Activated B cell treated with CpG ODN at 0.5 μM for 24 hours (primary cell): ENCODE data around the gene MAB21L3. TPM values are rescaled to one million over a fixed set of nuclear protein-coding genes. Genes with fewer than 3 reads are reported as not detected.

Experiments used
- ATAC-seq: fragments of 200-7000 bp; cut with Tn5 transposase; one replicate; pipeline ENCODE4 v1.10.0; 2021; ENCODE audit warnings: low read depth, mild to moderate bottlenecking, moderate library complexity
- CTCF ChIA-PET: fragments of 350-600 bp; sonication (Branson Sonifier 250); formaldehyde crosslinking; loops from one replicate; lab custom pipeline; 2021; ENCODE audit warnings: antibody characterized with exemption; lab: Charles Lee
- POLR2A ChIA-PET: fragments of 350-600 bp; sonication (Branson Sonifier 250); formaldehyde crosslinking; loops from one replicate; lab custom pipeline; 2021; ENCODE audit warnings: antibody characterized with exemption; lab: Charles Lee
- DNase-seq: peaks from one replicate; pipeline ENCODE4 v3.0.0; 2022
- H3K27ac Mint-ChIP-seq: one replicate; pipeline ENCODE4 v1.8.0; 2020; ENCODE audit warnings: mixed read lengths
- H3K27me3 Mint-ChIP-seq: one replicate; pipeline ENCODE4 v1.8.0; 2021; ENCODE audit warnings: mixed read lengths
- H3K36me3 Mint-ChIP-seq: one replicate; pipeline ENCODE4 v1.8.0; 2021; ENCODE audit warnings: low read depth, mixed read lengths
- H3K4me1 Mint-ChIP-seq: one replicate; pipeline ENCODE4 v1.8.0; 2021; ENCODE audit warnings: mixed read lengths
- H3K4me3 Mint-ChIP-seq: one replicate; pipeline ENCODE4 v1.8.0; 2020; ENCODE audit warnings: mild to moderate bottlenecking, mixed read lengths
- H3K9me3 Mint-ChIP-seq: one replicate; pipeline ENCODE4 v1.8.0; 2020; ENCODE audit warnings: mixed read lengths
- CTCF ChIP-seq: fragments of 200-600 bp; IDR thresholded peaks from one replicate; pipeline ENCODE4 v1.8.0; 2022; ENCODE audit warnings: antibody characterized with exemption, mild to moderate bottlenecking
- intact Hi-C: fragments of 100-400 bp; cut with micrococcal nuclease; formaldehyde crosslinking; loops from one replicate; pipeline ENCODE4 v1.15.1; 2024
- total RNA-seq: library from RNA; stranded (reverse); gene quantifications from 2 replicates; pipeline ENCODE4 v1.2.3, GENCODE V29; 2022

The MAB21L3 gene
- total RNA-seq, 1 donor from 2014 or later, result not detected

- no peak for DNase-seq
- POLR2A ChIA-PET, result no interaction called here
- Mint-ChIP-seq H3K27ac (no peak overlapping the region), H3K9me3 (peaks cover 4% of the 10 kb centered on the region), H3K36me3 (no peaks in the 10 kb centered on the region), H3K4me1 (no peaks in the 10 kb centered on the region), H3K4me3 (no peak overlapping the region), H3K27me3 (peaks cover 3% of the 10 kb centered on the region)
- intact Hi-C loops, result no loop called here
- ATAC-seq, result no peak
- no peak for TF ChIP-seq CTCF
- CTCF ChIA-PET, result no interaction called here
Measured at GRCh38 chr1:116161877-116162390, 50.7 kb downstream of the MAB21L3 start.

GRCh38 chr1:116163533-116163932 lies 52.3 kb downstream of the MAB21L3 start:
- no peak overlapping the region for H3K27ac Mint-ChIP-seq
- peaks cover 3% of the 10 kb centered on the region for H3K9me3 Mint-ChIP-seq
- DNase-seq (no peak), ATAC-seq (no peak)
- H3K4me3 Mint-ChIP-seq, result no peak overlapping the region
- intact Hi-C loops, result no loop called here
- H3K27me3 Mint-ChIP-seq, result peaks cover 3% of the 10 kb centered on the region
- CTCF ChIA-PET, result interaction anchor here (1.6 kb wide), 1 partner anchor 24 kb away, joined by 7 read pairs; no protein-coding TSS in a partner anchor
- H3K4me1 Mint-ChIP-seq, result peaks cover 3% of the 10 kb centered on the region
- POLR2A ChIA-PET, result no interaction called here
- no peaks in the 10 kb centered on the region for H3K36me3 Mint-ChIP-seq
- no peak for TF ChIP-seq CTCF

GRCh38 chr1:116164150-116164549 lies 53.0 kb downstream of the MAB21L3 start:
- peaks cover 5% of the 10 kb centered on the region for H3K27me3 Mint-ChIP-seq
- ATAC-seq, result no peak
- intact Hi-C loops, result no loop called here

GRCh38 chr1:116164604-116165368 lies 53.6 kb downstream of the MAB21L3 start:
- POLR2A ChIA-PET, result no interaction called here

More at GRCh38 chr1:116164150-116164549, 53.0 kb downstream of the MAB21L3 start:
- DNase-seq, result no peak
- Mint-ChIP-seq H3K4me1 (peaks cover 9% of the 10 kb centered on the region), H3K27ac (no peak overlapping the region), H3K9me3 (no peaks in the 10 kb centered on the region), H3K4me3 (no peak overlapping the region), H3K36me3 (no peaks in the 10 kb centered on the region)
- TF ChIP-seq CTCF, result no peak
- POLR2A ChIA-PET, result no interaction called here
- CTCF ChIA-PET, result interaction anchor here (1.6 to 1.7 kb wide), 2 partner anchors 12 to 24 kb away, joined by 4 to 7 read pairs; no protein-coding TSS in a partner anchor

More at GRCh38 chr1:116164604-116165368, 53.6 kb downstream of the MAB21L3 start:
- CTCF ChIA-PET, result interaction anchor here (0.8 to 2.9 kb wide), 7 partner anchors 11 to 322 kb away, joined by 3 to 9 read pairs (median 4); no protein-coding TSS in a partner anchor
- Mint-ChIP-seq H3K36me3 (no peaks in the 10 kb centered on the region), H3K4me3 (no peak overlapping the region), H3K4me1 (peaks cover 11% of the 10 kb centered on the region), H3K27me3 (peaks cover 2% of the 10 kb centered on the region), H3K27ac (no peak overlapping the region), H3K9me3 (no peaks in the 10 kb centered on the region)
- ATAC-seq (no peak), DNase-seq (no peak)
- no peak for TF ChIP-seq CTCF
- intact Hi-C loops, result loop anchor here (5.0 kb wide), 1 partner anchor 208 kb away; the partner anchor contains the start of gene ATP1A1
